Measurements from ENCODE around the gene CADM1.

The CADM1 gene

DNA sequence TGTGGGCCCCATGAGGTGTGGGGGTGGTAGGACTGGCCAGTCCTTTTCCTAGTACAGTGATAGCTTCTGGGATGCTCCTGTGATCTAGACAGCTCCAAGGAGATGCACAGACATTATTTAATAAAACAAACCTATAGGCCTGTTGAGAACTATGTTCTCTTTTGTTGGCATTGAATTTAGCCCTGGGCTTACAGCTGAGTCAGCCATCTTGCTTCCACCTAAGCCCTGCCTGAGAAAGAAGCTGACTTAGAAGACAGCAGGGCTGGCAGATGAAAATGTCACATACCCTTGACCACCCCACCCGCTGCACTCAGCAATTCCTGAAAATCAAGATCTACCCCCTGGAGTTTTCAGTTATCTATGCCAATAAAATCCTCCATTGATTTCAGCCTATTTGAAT is 353.2 kb downstream of the CADM1 start:
- DNase-seq (ENCODE audit: low read depth in 3 of 3): no peak

DNA sequence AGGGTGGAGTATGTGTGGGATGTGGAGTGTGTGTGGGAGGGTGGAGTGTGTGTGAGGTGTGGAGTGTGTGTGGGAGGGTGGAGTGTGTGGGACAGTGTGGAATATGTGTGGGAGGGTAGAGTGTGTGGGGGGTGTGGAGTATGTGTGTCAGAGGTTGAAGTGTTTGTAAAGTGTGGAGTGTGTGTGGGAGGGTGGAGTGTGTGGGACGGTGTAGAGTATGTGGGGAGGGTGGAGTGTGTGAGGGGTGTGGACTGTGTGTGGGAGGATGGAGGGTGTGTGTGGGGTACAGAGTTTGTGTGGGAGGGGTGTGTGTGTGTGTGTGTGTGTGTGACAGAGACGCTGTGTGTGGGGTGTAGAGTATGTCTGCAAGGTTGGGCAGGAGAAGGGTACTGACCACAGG is 355.5 kb downstream of the CADM1 start:
- no peak for DNase-seq (ENCODE audit: low read depth in 3 of 3)

DNA sequence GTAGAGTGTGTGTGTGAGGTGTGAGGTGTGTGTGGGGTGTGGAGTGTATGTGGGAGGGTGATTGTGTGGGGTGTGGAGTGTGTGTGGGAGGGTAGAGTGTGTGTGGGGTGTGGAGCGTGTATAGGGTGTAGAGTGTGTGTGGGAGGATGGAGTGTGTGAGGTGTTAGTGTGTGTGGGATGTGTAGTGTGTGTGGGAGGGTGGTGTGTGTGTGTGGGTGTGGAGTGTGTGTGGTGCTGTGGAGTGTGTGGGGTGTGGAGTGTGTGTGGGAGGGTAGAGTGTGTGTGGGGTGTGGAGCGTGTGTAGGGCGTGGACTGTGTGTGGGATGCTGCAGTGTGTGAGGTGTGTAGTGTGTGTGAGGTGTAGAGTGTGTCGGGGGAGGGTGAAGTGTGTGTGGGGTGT is 356.1 kb downstream of the CADM1 start:
- no peak for DNase-seq (ENCODE audit: low read depth in 3 of 3)

DNA sequence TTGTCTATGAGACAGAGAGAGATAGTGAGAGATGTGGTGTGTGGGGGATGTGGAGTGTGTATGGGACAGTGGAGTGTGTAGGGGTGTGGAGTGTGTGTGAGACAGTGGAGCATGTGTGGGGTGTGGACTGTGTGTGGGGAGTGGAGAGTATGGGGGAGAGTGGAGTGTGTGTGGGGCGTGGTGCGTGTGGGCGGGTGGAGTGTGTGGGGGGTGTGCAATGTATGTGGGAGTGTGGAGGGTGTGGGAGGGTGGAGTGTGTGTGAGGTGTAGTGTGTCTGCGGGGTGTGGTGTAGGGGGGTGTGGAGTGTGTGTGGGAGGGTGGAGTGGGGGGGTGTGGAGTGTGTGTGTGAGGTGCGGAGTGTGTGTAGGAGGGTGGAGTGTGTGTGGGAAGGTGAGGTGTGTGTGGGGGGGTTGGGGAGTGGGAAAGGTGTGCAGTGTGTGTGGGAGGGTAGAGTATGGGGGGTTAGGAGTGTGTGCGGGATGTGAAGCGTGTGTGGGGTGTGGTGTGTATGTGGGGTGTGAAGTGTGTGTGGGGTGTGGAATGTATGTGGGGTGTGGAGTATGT is 356.9 kb downstream of the CADM1 start:
- DNase-seq (ENCODE audit: low read depth in 3 of 3): no peak

DNA sequence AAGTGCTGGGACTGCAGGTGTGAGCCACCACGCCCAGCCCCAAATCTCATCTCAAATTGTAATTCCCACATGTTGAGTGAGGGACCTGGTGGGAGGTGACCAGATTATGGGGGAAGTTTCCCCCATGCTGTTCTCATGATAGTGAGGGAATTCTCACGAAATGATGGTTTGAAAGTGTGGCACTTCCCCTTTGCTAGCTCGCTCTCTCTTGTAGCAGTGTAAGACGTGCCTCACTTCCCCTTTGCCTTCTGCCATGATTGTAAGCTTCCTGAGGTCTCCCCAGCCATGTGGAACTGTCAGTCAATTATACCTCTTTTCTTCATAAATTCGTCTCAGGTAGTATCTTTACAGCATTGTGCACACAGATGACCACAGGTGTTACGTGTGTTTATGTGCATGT is 357.8 kb downstream of the CADM1 start:
- DNase-seq (ENCODE audit: low read depth in 3 of 3): no peak

DNA sequence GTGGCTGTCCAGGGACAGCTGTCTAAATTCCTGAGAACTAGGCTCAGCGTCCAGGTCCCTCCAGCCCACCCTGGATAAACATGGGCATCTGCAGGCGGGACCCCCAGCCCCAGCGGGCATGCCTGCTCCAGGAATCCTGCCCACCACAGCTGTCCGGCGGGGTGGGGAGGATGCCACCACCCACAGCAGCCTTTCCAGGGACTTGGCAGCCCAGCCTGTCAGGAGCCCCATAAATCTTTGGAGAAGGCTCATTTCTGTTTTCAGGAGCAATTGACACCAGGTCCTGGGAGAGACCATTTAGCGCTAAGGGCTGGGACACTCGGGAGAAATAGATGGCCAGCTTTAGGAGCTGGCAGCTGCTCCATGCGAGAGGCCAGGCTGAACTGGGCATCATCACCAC is 358.9 kb downstream of the CADM1 start:
- no peak for DNase-seq (ENCODE audit: low read depth in 3 of 3)

DNA sequence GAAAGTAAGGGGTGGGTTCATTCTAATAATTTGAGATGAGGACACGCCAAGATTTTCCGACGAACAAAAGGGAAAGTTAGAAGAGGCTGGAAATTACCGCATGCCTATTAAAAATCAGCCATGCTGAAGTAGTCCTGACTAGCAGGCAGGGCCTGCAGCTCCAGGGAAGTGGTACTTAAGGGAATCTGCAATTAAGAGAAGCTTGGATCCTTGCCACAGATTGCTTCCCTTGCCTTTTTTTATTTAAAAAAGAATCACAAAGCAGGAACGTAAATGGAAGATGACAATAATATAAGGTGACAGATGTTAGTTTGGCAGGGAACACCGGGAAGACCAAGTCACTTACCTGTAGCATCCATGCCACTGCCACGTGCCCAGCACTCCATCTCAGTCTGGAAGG is 359.3 kb downstream of the CADM1 start:
- DNase-seq (ENCODE audit: low read depth in 3 of 3): no peak

DNA sequence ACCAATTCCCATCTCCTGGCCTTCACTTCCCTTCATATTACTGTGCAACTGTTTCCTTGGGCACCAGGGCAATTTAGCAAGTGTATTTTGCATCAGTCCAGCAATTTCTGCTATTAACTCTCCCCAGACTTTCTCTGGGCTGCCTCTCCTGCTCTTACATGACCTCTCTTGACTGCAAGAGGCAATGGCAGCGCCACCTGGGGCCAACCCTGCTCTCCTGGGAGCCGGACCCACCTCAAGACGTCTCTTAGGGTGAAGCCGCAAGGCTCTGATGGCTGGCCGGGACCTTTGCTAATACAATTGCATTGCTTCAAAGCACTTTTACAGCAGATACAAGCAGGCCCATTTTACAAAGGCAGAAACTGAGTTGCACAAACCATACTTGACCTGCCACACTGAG is 360.2 kb downstream of the CADM1 start:
- DNase-seq (ENCODE audit: low read depth in 3 of 3): no peak

DNA sequence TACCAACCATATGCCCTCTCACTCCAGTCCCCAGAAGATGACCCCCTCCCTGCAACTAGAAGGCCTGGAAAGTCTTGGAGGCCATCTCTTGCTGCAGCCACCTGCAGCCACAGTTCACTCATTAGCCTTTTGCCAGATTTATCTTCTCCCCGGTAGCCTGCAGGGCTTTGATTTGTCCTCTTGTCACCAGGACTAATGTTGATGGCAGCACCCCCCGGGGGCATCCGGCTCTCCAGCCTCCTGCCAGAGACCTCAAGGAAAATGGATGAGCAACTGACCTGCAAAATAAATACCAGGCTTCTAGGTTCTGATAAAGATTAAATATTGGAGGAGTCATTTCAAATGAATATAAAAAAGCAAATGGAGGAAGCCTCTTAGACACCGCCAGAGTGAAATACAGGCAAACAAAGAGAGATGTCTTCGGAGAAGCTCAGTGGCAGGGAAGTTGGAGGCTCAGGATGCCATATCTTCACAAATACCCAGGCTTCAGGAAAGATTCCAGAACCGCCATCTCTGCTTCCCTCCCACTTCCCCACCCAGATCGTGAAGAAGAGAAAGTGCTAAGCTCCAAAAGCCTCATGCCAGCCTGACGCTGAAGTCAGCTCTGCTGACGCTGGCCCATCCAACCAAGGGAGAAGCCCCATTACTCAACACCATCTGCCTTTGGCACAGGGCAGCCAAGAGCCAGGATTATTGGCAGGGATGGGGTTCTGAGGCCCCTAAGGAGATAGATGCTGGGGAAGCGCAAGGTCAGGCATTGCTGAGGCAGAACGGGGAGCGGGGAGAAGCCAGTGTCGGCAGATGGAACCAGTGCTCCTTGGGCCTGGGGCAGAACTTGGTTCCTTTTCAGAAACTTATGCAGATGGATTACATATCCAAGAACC is 362.7 kb downstream of the CADM1 start:
- no peak for DNase-seq (ENCODE audit: low read depth in 3 of 3)

DNA sequence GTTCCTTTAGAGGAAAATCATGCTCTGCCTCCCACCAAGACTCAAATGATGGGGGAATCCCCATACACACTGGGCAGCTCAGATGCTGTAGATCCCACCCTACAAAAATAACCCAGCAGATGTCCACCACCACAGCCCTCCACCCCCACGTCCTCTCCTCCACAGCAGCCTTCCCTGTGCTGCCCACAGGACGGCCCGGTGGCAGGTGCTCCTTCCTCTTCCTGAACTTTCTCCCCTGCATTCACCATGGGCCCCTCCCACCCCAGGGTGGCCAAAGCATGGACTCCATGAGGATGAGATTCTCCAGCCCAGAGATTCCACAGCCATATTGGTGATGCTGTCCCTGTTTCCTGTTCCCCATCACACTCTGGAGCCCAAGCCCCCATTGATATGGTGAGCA is 368.3 kb downstream of the CADM1 start:
- DNase-seq (ENCODE audit: low read depth in 3 of 3): no peak

DNA sequence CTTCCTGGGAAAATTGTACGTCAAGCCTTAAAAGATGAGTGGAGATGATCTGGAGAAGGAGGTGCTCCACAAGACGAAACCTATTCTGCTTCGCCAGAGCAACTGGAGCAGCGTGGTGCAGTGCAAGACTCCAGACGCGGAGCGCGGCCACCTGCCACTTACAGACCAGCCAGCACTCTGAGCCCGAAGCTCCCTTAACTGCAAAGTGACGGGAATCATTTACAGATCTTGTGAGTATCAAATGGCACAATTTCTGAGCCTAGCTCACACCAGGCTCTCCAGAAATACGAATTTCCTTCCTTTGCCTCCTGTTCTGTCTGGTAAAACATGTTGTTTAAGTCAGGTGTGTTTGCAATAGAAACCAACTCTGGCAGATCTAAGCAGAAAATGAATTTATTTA is 369.3 kb downstream of the CADM1 start:
- DNase-seq (ENCODE audit: low read depth in 3 of 3): no peak

DNA sequence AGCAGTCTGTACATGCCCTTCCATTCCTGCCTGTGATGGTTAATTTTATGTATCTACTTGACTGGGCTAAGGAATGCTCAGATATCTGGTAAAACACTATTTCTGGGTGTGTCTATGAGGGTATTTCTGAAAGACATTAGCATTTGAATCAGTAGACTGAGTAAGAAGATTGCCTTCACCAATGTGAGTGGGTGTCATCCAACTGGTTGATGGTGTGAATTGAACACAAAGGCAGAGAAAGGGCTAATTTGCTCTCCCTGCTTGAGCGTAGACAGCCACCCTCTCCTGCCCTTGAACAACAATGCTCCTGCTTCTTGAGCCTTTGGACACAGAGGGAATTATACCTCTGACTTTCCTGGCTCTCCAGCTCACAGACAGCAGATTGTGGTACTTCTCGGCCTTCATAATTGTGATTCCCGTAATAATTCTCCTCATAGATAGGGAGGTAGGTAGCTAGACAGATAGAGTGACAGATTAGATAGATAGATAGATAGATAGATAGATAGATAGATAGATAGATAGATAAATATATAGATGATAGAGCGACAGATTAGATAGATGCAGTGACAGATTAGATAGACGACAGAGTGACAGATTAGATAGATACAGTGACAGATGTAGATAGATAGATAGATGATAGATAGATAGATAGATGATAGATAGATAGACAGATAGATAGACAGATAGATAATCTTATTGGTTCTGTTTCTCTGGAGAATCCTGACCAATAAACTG is 370.6 kb downstream of the CADM1 start:
- DNase-seq (ENCODE audit: low read depth in 3 of 3): no peak

DNA sequence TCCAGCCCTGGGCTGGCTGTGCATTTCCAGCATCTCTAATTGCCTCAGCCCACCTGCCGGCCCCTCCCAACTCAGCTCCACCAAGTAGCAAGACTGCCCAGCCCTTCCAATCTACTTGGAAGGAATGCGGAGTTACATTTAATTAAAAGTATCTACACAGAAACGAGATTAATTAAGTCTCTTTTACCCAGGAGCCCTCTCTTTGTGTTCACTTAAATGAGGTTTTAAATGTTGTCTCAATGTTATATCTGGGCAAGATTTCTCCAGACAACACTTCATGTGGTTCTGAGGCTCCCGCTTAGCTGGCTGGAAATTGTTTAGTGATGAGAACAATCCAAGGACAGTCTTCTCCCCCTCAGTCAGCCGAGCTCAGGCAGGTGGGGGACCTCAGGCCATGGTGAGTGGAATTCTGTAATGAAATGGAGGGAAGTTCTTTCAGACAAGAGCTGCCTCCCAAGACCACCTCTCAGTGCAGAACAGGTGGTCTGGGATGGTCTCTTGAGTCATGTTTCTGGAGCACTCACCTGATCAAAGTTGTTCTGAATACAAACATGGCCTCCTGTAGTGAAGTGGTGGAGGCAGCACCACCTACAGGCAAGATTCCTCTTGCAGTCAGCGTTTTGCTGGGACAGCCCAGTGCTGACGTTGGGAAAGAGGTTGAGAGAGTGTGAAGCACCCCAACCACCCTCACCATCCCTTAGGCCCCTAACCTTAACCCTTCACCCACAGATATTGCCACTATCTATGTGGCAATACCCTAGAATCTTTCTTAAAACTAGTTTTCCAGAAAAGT is 371.6 kb downstream of the CADM1 start:
- DNase-seq (ENCODE audit: low read depth in 3 of 3): no peak

DNA sequence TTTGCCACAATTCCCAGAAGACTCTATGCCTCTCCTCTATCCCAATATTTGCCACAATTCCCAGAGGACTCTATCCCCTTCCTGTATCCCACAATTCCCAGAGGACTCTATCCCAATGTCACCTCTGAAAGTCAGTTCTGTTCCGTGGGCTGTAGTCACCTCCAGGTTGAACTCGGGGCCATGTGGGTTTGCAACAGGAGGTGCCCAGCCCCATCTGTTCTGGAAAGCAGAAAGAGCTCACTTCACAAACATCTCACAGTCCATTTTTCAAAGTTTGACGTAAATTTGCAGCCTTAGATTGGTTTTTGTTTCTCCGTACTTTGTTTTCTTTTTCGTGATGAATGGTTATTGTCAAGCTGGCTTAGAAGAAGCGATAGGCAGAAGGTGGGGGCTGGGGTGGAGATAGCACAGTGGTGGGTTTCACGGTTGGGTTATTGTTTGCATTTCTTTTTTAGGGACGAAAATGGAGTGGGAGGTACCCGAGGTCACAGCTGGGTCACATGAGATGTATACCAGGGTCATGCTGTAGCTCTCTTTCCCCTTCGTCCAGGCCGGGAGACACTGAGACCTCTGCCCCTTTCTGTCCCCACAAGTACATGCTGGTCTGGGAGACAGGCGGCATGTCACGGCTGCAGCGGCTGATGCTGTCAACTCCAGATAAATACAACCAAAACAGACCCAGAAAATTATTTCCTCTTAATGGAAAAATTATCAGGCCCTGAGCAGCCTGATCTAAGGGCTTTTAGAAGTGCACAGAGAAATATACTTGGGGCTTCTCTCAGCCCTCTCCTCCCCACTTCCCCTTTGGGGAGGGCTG is 374.5 kb downstream of the CADM1 start:
- no peak for DNase-seq (ENCODE audit: low read depth in 3 of 3)

DNA sequence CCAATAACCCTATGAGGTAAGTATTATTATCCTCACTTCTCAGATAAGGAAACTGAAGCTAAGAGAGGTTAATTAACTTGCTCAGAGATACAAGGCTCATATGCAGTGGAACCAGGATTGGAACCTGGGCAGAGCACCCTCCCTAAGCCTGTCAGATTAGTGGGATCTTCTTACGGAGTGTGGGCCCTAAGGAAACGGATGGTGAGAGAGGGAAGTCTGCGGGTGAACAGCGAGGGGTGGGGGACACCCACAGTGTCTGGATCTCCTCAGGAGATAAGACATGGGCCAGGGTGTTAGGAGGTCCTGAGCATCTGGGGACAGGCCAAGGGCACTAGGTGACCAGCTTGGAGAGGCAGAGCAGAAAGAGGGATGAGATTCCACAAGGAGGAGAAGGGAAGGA is 376.0 kb downstream of the CADM1 start:
- DNase-seq (ENCODE audit: low read depth in 3 of 3): no peak

DNA sequence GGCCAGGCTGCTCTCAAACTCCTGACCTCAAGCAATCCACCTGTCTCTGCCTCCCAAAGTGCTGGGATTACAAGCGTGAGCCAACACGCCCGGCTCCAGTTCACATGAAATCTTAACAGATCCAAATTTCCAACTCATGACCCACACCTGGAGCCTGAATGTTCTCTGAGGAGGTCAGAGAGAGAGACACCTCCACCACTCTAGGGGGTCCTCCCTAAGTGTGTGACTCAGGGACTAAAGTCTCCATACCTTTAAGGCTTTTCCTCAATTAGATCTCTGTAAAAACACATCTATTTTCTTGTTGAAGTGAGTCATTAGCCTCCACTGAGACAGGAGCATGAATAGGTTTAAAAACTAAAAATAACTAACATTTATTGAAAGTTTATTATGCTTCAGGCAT is 376.4 kb downstream of the CADM1 start:
- DNase-seq (ENCODE audit: low read depth in 3 of 3): no peak

DNA sequence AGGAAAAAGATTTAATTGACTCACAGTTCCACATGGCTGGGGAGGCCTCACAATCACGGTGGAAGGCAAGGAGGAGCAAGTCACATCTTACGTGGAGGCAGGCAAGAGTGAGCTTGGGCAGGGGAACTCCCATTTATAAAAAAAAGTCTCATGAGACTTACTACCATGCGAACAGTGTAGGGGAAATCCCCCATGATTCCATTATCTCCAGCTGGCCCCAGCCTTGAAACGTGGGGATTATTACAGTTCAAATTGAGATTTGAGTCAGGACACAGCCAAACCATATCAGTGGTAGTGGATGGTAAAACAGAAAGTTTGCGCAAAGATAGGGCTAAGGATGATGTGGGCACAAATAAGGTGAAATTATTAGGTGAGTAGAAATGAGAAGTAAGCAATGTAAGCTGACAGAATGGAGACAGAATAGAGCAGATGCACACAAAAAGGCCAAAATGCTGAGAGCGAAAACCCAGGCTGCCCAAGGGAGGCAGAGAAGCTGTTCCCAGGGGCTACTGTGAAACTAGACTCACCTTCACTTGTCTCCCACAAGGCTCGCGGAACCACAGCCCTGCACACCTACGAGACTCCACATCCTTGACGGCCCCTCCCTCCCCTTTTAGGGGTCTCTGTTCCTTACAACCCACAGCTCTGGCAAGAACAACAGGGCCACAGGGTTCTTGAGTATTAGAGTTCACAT is 377.6 kb downstream of the CADM1 start:
- no peak for DNase-seq (ENCODE audit: low read depth in 3 of 3)

DNA sequence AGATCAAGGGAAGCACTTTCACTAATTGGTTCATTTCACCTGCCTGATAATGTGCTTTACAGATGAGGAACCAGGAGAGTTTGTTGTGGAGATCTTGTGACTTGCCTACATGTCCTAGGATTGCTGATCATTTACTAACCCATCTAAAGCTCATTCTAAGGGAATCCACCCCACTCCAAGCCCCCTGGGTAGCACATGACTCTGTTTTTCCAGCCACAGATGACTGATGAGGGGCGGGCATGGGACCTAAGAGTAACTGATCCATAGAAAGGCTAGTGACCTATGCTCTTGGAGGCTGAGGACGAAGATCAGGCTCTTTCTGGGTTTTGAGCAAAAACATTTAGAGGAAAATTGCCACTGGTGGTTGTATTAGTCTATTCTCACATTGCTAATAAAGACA is 378.1 kb downstream of the CADM1 start:
- no peak for DNase-seq (ENCODE audit: low read depth in 3 of 3)

DNA sequence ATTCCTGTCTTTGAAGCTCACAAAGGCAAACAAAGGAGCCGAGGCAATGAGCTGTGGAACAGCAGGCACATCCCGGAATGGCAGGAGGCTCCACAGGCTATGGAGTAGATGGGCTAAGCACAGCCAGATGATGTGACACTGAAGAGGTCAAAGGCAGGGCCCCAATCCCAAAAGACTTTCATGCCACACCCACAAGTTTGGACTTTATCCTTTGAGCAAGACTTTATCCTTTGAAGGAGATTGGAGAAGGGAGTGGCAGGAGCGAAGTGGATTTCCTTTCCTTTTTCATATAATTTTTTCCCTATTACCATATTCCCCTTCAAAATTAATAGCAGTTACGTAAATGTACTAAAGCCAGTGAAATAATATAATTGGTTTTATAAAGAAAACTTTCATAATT is 379.4 kb downstream of the CADM1 start:
- DNase-seq (ENCODE audit: low read depth in 3 of 3): no peak

DNA sequence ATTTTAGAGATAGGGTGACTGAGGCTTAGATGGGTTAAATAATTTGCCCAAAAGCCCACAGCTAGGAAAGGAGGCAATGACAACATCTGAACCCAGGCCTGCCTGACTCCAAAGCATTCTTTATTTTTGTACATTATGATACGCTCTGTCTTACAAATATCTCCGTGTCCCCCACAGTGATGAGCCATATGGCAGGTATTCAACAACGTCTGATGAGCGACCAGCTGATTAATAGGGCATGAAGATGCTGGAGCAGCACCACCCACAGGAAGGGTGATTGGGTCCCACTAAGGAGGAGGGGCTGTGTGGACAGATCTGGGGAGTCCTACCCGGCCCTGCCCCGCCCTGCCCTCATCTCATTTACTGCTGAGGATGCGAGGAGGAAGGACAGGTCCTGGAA is 380.6 kb downstream of the CADM1 start:
- DNase-seq (ENCODE audit: low read depth in 3 of 3): no peak

DNA sequence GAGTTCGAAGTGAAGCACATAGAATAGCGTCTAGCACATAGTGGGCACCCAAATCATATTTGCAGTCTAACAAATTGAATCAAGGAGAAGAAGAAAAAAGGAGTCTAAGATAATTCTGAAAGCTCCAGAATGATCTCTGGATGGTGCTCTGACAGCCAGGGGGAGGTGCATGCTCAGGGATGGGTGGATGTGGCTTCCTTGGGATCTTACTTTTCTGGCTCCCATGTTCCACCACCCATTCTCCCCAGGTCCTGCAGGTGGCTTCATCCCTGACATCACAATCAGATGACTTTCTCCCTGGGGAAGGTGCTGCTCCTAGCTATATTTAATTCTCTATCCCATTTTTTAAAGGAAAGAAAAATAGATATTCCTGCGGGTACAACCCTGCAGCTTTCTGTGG is 381.9 kb downstream of the CADM1 start:
- DNase-seq (ENCODE audit: low read depth in 3 of 3): no peak

Data from stimulated activated CD4-positive, alpha-beta T cell treated with anti-CD3 and anti-CD28 coated beads, TNF-alpha, amount 100 ng/mL, for 48 hours (primary cell).